ENCODE data around the gene USP35. TPM values are rescaled to one million over a fixed set of nuclear protein-coding genes. Genes with fewer than 3 reads are reported as not detected.
"Not testable (repeated sequence)": the region's sequence is repeated elsewhere in the genome, so short reads cannot be mapped to it uniquely, and the experiment has no call there.

The USP35 gene
- total RNA-seq, 1 experiment from 2014 or later = 11.3 TPM

- Mint-ChIP-seq H3K36me3 (ENCODE audit: insufficient read depth, unreplicated experiment) (no peaks in the 10 kb centered on the region), H3K9me3 (ENCODE audit: unreplicated experiment) (no peaks in the 10 kb centered on the region), H3K27me3 (ENCODE audit: insufficient read depth, unreplicated experiment) (no peaks in the 10 kb centered on the region), H3K4me3 (ENCODE audit: unreplicated experiment) (no peak overlapping the region), H3K27ac (ENCODE audit: unreplicated experiment) (no peak overlapping the region), H3K4me1 (ENCODE audit: low read depth, unreplicated experiment) (peaks cover 8% of the 10 kb centered on the region)
- no TSS peak for BruUV-seq (replicated peaks)
- Histone ChIP-seq H3K4me1 (no peaks in the 10 kb centered on the region), H3K36me3 (ENCODE audit: control insufficient read depth, insufficient read depth, low read length) (no peaks in the 10 kb centered on the region), H3K9me3 (no peaks in the 10 kb centered on the region), H3K4me3 (ENCODE audit: low read depth, low read length) (no peak overlapping the region), H3K27me3 (replicated peaks; ENCODE audit: control insufficient read depth, insufficient read depth, low read length) (no peaks in the 10 kb centered on the region)
- intact Hi-C loops (cut with micrococcal nuclease; ENCODE audit: unreplicated experiment) = no loop called here
- no peak for TF ChIP-seq CTCF (IDR thresholded peaks at IDR 0.05; ENCODE audit: insufficient read depth in 1 of 2, low read depth in 1 of 2, low read length in 1 of 2, severe bottlenecking in 1 of 2, unreplicated experiment in 1 of 2)
- ChIA-PET CTCF (no interaction called here), POLR2A (no interaction called here)
- no peak for DNase-seq
These were observed 16.8 kb upstream of the USP35 start for GRCh38 chr11:78171951-78172350.

GRCh38 chr11:78175862-78176261, 12.9 kb upstream of the USP35 start:
- peaks cover 11% of the 10 kb centered on the region for H3K4me1 Mint-ChIP-seq (ENCODE audit: low read depth, unreplicated experiment)
- H3K36me3 Mint-ChIP-seq (ENCODE audit: insufficient read depth, unreplicated experiment); BruUV-seq (replicated peaks); CTCF ChIA-PET; H3K27me3 Mint-ChIP-seq (ENCODE audit: insufficient read depth, unreplicated experiment); H3K4me1 ChIP-seq; H3K27ac Mint-ChIP-seq (ENCODE audit: unreplicated experiment); H3K9me3 Mint-ChIP-seq (ENCODE audit: unreplicated experiment); H3K27me3 ChIP-seq (replicated peaks; ENCODE audit: control insufficient read depth, insufficient read depth, low read length); POLR2A ChIA-PET; H3K9me3 ChIP-seq; H3K4me3 ChIP-seq (ENCODE audit: low read depth, low read length); H3K4me3 Mint-ChIP-seq (ENCODE audit: unreplicated experiment); DNase-seq; H3K36me3 ChIP-seq (ENCODE audit: control insufficient read depth, insufficient read depth, low read length): not testable (repeated sequence)
- intact Hi-C loops (cut with micrococcal nuclease; ENCODE audit: unreplicated experiment) = loop anchor here (2.0 kb wide), 1 partner anchor 27 kb away; no protein-coding TSS in a partner anchor

- no peaks in the 10 kb centered on the region for H3K9me3 ChIP-seq
- BruUV-seq (replicated peaks) = no TSS peak
- Mint-ChIP-seq H3K4me1 (ENCODE audit: low read depth, unreplicated experiment) (peaks cover 11% of the 10 kb centered on the region), H3K9me3 (ENCODE audit: unreplicated experiment) (no peaks in the 10 kb centered on the region), H3K4me3 (ENCODE audit: unreplicated experiment) (no peak overlapping the region), H3K36me3 (ENCODE audit: insufficient read depth, unreplicated experiment) (peaks cover 5% of the 10 kb centered on the region), H3K27me3 (ENCODE audit: insufficient read depth, unreplicated experiment) (no peaks in the 10 kb centered on the region), H3K27ac (ENCODE audit: unreplicated experiment) (no peak overlapping the region)
- no peaks in the 10 kb centered on the region for H3K36me3 ChIP-seq (ENCODE audit: control insufficient read depth, insufficient read depth, low read length)
- no peak overlapping the region for H3K4me3 ChIP-seq (ENCODE audit: low read depth, low read length)
- no peak for DNase-seq
- intact Hi-C loops (cut with micrococcal nuclease; ENCODE audit: unreplicated experiment) = no loop called here
- ChIA-PET POLR2A (no interaction called here), CTCF (no interaction called here)
- peaks cover 7% of the 10 kb centered on the region; the same call in 1 of the 2 replicates for H3K4me1 ChIP-seq
- H3K27me3 ChIP-seq (replicated peaks; ENCODE audit: control insufficient read depth, insufficient read depth, low read length) = no peaks in the 10 kb centered on the region
- TF ChIP-seq CTCF (IDR thresholded peaks at IDR 0.05; ENCODE audit: insufficient read depth in 1 of 2, low read depth in 1 of 2, low read length in 1 of 2, severe bottlenecking in 1 of 2, unreplicated experiment in 1 of 2) = no peak
These were observed 12.0 kb upstream of the USP35 start for GRCh38 chr11:78176605-78177141.

- no TSS peak for BruUV-seq (replicated peaks)
- POLR2A ChIA-PET = no interaction called here
These were observed 11.5 kb upstream of the USP35 start for GRCh38 chr11:78177216-78177615.

More at GRCh38 chr11:78177216-78177615, 11.5 kb upstream of the USP35 start:
- intact Hi-C loops (cut with micrococcal nuclease; ENCODE audit: unreplicated experiment) = no loop called here
- peaks cover 5% of the 10 kb centered on the region for H3K36me3 Mint-ChIP-seq (ENCODE audit: insufficient read depth, unreplicated experiment)
- CTCF ChIA-PET = no interaction called here
- H3K27me3 ChIP-seq (replicated peaks; ENCODE audit: control insufficient read depth, insufficient read depth, low read length) = no peaks in the 10 kb centered on the region
- no peak overlapping the region for H3K27ac Mint-ChIP-seq (ENCODE audit: unreplicated experiment)
- H3K36me3 ChIP-seq (ENCODE audit: control insufficient read depth, insufficient read depth, low read length) = no peaks in the 10 kb centered on the region
- DNase-seq = no peak
- no peaks in the 10 kb centered on the region for H3K27me3 Mint-ChIP-seq (ENCODE audit: insufficient read depth, unreplicated experiment)
- no peaks in the 10 kb centered on the region for H3K9me3 Mint-ChIP-seq (ENCODE audit: unreplicated experiment)
- TF ChIP-seq CTCF (IDR thresholded peaks at IDR 0.05; ENCODE audit: insufficient read depth in 1 of 2, low read depth in 1 of 2, low read length in 1 of 2, severe bottlenecking in 1 of 2, unreplicated experiment in 1 of 2) = no peak
- H3K9me3 ChIP-seq = no peaks in the 10 kb centered on the region
- H3K4me1 Mint-ChIP-seq (ENCODE audit: low read depth, unreplicated experiment) = peaks cover 11% of the 10 kb centered on the region
- no peak overlapping the region for H3K4me3 ChIP-seq (ENCODE audit: low read depth, low read length)
- H3K4me3 Mint-ChIP-seq (ENCODE audit: unreplicated experiment) = no peak overlapping the region
- peaks cover 7% of the 10 kb centered on the region; the same call in 1 of the 2 replicates for H3K4me1 ChIP-seq
